Measurements from ENCODE around the gene FAAP20.

GRCh38 chr1:2181271-2181670 lies 13.3 kb downstream of the FAAP20 start:
- TF ChIP-seq EZH2 (IDR thresholded peaks at IDR 0.05; ENCODE audit: insufficient read depth, low read length) (no peak), CTCF (IDR thresholded peaks at IDR 0.05; ENCODE audit: insufficient read depth, low read depth, low read length) (no peak)
